GM12891 (cell line): ENCODE measurements around the gene PHF24.

Experiments used
- PAX5 ChIP-seq: IDR thresholded peaks from 2 replicates; pipeline ENCODE4 v1.6.1; 2011; ENCODE audit warnings: low read length, moderate library complexity, mild to moderate bottlenecking; ENCODE audit not compliant: insufficient read depth, severe bottlenecking
- POLR2A ChIP-seq: IDR thresholded peaks from 2 replicates; pipeline ENCODE4 v1.6.1; 2011; ENCODE audit warnings: low read depth, low read length, control low read depth
- POLR2AphosphoS5 ChIP-seq: IDR thresholded peaks from 2 replicates; pipeline ENCODE4 v1.6.1; 2011; ENCODE audit warnings: low read depth, low read length, control low read depth
- POU2F2 ChIP-seq: IDR thresholded peaks from 2 replicates; pipeline ENCODE4 v1.6.1; 2011; ENCODE audit warnings: low read depth, mild to moderate bottlenecking, control low read depth, low read length, moderate library complexity
- SPI1 ChIP-seq: IDR thresholded peaks from 2 replicates; pipeline ENCODE4 v1.6.1; 2011; ENCODE audit warnings: low read depth, low read length, control low read depth
- TAF1 ChIP-seq: IDR thresholded peaks from 2 replicates; pipeline ENCODE4 v1.6.1; 2011; ENCODE audit warnings: low read depth, low read length, control low read depth

- TF ChIP-seq POLR2A, result no peak
- no peak for TF ChIP-seq SPI1
- TF ChIP-seq TAF1, result no peak
- no peak for TF ChIP-seq POU2F2
- TF ChIP-seq POLR2AphosphoS5, result no peak
- TF ChIP-seq PAX5, result no peak
Measured at GRCh38 chr9:35027860-35028259, 69.8 kb downstream of the PHF24 start.
